Ishikawa (cell line): ENCODE measurements around the gene MAP3K4.

ENCODE experiments used
- CEBPB ChIP-seq: IDR thresholded peaks from 2 replicates; pipeline ENCODE4 v1.6.1; 2012
- CREB1 ChIP-seq: IDR thresholded peaks from 2 replicates; pipeline ENCODE4 v1.6.1; 2012; ENCODE audit warnings: low read depth
- EGR1 ChIP-seq: IDR thresholded peaks from 2 replicates; pipeline ENCODE4 v1.6.1; 2012
- EP300 ChIP-seq: IDR thresholded peaks from 2 replicates; pipeline ENCODE4 v1.6.1; 2012; ENCODE audit warnings: borderline replicate concordance
- FOXM1 ChIP-seq: IDR thresholded peaks from 2 replicates; pipeline ENCODE4 v1.6.1; 2012; ENCODE audit warnings: low read depth, borderline replicate concordance
- MAX ChIP-seq: IDR thresholded peaks from 2 replicates; pipeline ENCODE4 v1.6.1; 2012
- NFIC ChIP-seq: IDR thresholded peaks from 2 replicates; pipeline ENCODE4 v1.6.1; 2012
- RAD21 ChIP-seq: IDR thresholded peaks from 2 replicates; pipeline ENCODE4 v1.6.1; 2012; ENCODE audit warnings: low read depth
- REST ChIP-seq: IDR thresholded peaks from 2 replicates; pipeline ENCODE4 v1.6.1; 2012; ENCODE audit warnings: low read depth, mild to moderate bottlenecking
- TAF1 ChIP-seq: IDR thresholded peaks from 2 replicates; pipeline ENCODE4 v1.6.1; 2012; ENCODE audit warnings: low read depth, mild to moderate bottlenecking
- TCF12 ChIP-seq: IDR thresholded peaks from 2 replicates; pipeline ENCODE4 v1.6.1; 2012; ENCODE audit warnings: low read depth
- TEAD4 ChIP-seq: IDR thresholded peaks from 2 replicates; pipeline ENCODE4 v1.6.1; 2012
- USF1 ChIP-seq: IDR thresholded peaks from 2 replicates; pipeline ENCODE4 v1.6.1; 2012
- YY1 ChIP-seq: IDR thresholded peaks from 2 replicates; pipeline ENCODE4 v1.6.1; 2012; ENCODE audit warnings: low read depth
- ZBTB7A ChIP-seq: IDR thresholded peaks from 2 replicates; pipeline ENCODE4 v1.6.1; 2012; ENCODE audit warnings: low read depth

Gene MAP3K4

GRCh38 chr6:161054876-161055275, 63.3 kb downstream of the MAP3K4 start:
- no peak for TF ChIP-seq FOXM1

- TF ChIP-seq EP300 (no peak), NFIC (no peak), EGR1 (no peak)
Measured at GRCh38 chr6:161056451-161056850, 64.9 kb downstream of the MAP3K4 start.

- TF ChIP-seq USF1 (no peak), EGR1 (no peak)
Measured at GRCh38 chr6:161057103-161058091, 65.8 kb downstream of the MAP3K4 start.

- no peak for TF ChIP-seq CREB1
- TF ChIP-seq REST = no peak
- TF ChIP-seq EGR1 = no peak
- no peak for TF ChIP-seq FOXM1
- no peak for TF ChIP-seq TAF1
- TF ChIP-seq TCF12 = no peak
- TF ChIP-seq NFIC = no peak
- no peak for TF ChIP-seq YY1
- TF ChIP-seq ZBTB7A = no peak
- no peak for TF ChIP-seq EP300
- TF ChIP-seq MAX = no peak
- TF ChIP-seq TEAD4 = no peak
Measured at GRCh38 chr6:161058741-161059140, 67.2 kb downstream of the MAP3K4 start.

- no peak for TF ChIP-seq RAD21
- TF ChIP-seq CREB1 = no peak
- TF ChIP-seq ZBTB7A = no peak
- no peak for TF ChIP-seq EP300
- TF ChIP-seq USF1 = no peak
- no peak for TF ChIP-seq MAX
- no peak for TF ChIP-seq EGR1
- no peak for TF ChIP-seq REST
- no peak for TF ChIP-seq NFIC
- no peak for TF ChIP-seq FOXM1
- no peak for TF ChIP-seq CEBPB
- TF ChIP-seq TAF1 = no peak
- TF ChIP-seq TEAD4 = no peak
- TF ChIP-seq YY1 = no peak
- no peak for TF ChIP-seq TCF12
Measured at GRCh38 chr6:161061576-161061975, 70.0 kb downstream of the MAP3K4 start.

- TF ChIP-seq NFIC (no peak), FOXM1 (no peak), TAF1 (no peak), EP300 (no peak), TCF12 (no peak), TEAD4 (no peak), EGR1 (no peak)
Measured at GRCh38 chr6:161064915-161065314, 73.3 kb downstream of the MAP3K4 start.

- TF ChIP-seq FOXM1 = no peak
- no peak for TF ChIP-seq ZBTB7A
- TF ChIP-seq TEAD4 = no peak
- TF ChIP-seq YY1 = no peak
- TF ChIP-seq EP300 = no peak
- no peak for TF ChIP-seq REST
- TF ChIP-seq EGR1 = no peak
- no peak for TF ChIP-seq CEBPB
- TF ChIP-seq MAX = no peak
- TF ChIP-seq TAF1 = no peak
- TF ChIP-seq USF1 = no peak
- TF ChIP-seq TCF12 = no peak
- no peak for TF ChIP-seq CREB1
- no peak for TF ChIP-seq NFIC
Measured at GRCh38 chr6:161066511-161066910, 74.9 kb downstream of the MAP3K4 start.
